Uterus (tissue), 2 donors: ENCODE data around the gene RPA4.

Experiments used
- CTCF ChIP-seq, 4 experiments: fragments of 200-600 bp in 2 of 4; fragments of 450-650 bp in 2 of 4; sonication (generic) in 2 of 4; IDR thresholded peaks; one replicate each; pipeline ENCODE4 v1.5.1; 2016 to 2019; ENCODE audit warnings: antibody characterized with exemption in 4 of 4, mild to moderate bottlenecking in 2 of 4, moderate library complexity in 1 of 4
- POLR2A ChIP-seq, 2 donors: fragments of 450-650 bp; IDR thresholded peaks; one replicate each; pipeline ENCODE4 v1.6.1; 2016; ENCODE audit warnings: antibody characterized with exemption in 2 of 2, mild to moderate bottlenecking in 1 of 2, moderate library complexity in 1 of 2

GRCh38 chrX:96907516-96908272, 24.0 kb downstream of the RPA4 start:
- no peak for TF ChIP-seq CTCF (IDR thresholded peaks at IDR 0.05)
- TF ChIP-seq POLR2A (IDR thresholded peaks at IDR 0.05) = no peak
